Fibroblast of villous mesenchyme (primary cell): ENCODE data around the gene ADAM10. TPM values are rescaled to one million over a fixed set of nuclear protein-coding genes. Genes with fewer than 3 reads are reported as not detected.

ENCODE experiments used
- DNase-seq: peaks from one replicate; pipeline ENCODE4 v3.0.0-alpha.2; 2010; ENCODE audit warnings: low read depth
- H3K4me3 ChIP-seq: 2 replicates; pipeline ENCODE4 v1.5.1; 2011; ENCODE audit warnings: low read depth, mild to moderate bottlenecking, low read length
- CTCF ChIP-seq: IDR thresholded peaks from 2 replicates; pipeline ENCODE4 v1.5.1; 2012; ENCODE audit warnings: low read depth, mild to moderate bottlenecking, low read length; ENCODE audit not compliant: insufficient read depth
- total RNA-seq: library from RNA; depleted of rRNA; stranded (reverse); fragments of >200 nt; gene quantifications from 2 replicates; pipeline ENCODE4 v1.2.3, GENCODE V29; 2012

Gene ADAM10
- total RNA-seq, 1 donor, result 200 TPM

GRCh38 chr15:58671186-58671585, 78.3 kb downstream of the ADAM10 start:
- H3K4me3 ChIP-seq, result no peak overlapping the region
- TF ChIP-seq CTCF, result no peak
- DNase-seq, result no peak

GRCh38 chr15:58669108-58669507, 80.4 kb downstream of the ADAM10 start:
- no peak overlapping the region for H3K4me3 ChIP-seq
- peak; percentile 87 for DNase-seq
- no peak for TF ChIP-seq CTCF

GRCh38 chr15:58666957-58667356, 82.5 kb downstream of the ADAM10 start:
- TF ChIP-seq CTCF, result no peak
- peak; percentile 54 for DNase-seq
- H3K4me3 ChIP-seq, result no peak overlapping the region

- H3K4me3 ChIP-seq, result no peak overlapping the region
- TF ChIP-seq CTCF, result no peak
- DNase-seq, result no peak
These were observed 83.8 kb downstream of the ADAM10 start for GRCh38 chr15:58665672-58666071.

GRCh38 chr15:58650102-58650501, 99.4 kb downstream of the ADAM10 start:
- H3K4me3 ChIP-seq, result no peak overlapping the region
- TF ChIP-seq CTCF, result no peak
- no peak for DNase-seq

GRCh38 chr15:58649175-58649574, 100.3 kb downstream of the ADAM10 start:
- no peak for TF ChIP-seq CTCF
- H3K4me3 ChIP-seq, result no peak overlapping the region
- no peak for DNase-seq

GRCh38 chr15:58643996-58644395, 105.5 kb downstream of the ADAM10 start:
- no peak overlapping the region for H3K4me3 ChIP-seq
- no peak for TF ChIP-seq CTCF
- peak; percentile 62 for DNase-seq
